Stimulated activated naive CD8-positive, alpha-beta T cell treated with anti-CD3 and anti-CD28 coated beads, Interleukin-15, amount 100 ng/mL, for 72 hours (primary cell): Measurements from ENCODE around the gene SLC29A4.
"Not testable (repeated sequence)": the region's sequence is repeated elsewhere in the genome, so short reads cannot be mapped to it uniquely, and the experiment has no call there.

Source experiments
- ATAC-seq: fragments of 150-1000 bp; cut with Tn5 transposase; 2 replicates; pipeline ENCODE4 v1.10.0; 2021; ENCODE audit warnings: mild to moderate bottlenecking, moderate library complexity
- DNase-seq, 2 donors: peaks; one replicate each; pipeline ENCODE4 v3.0.0; 2021 to 2022
- H3K27ac Mint-ChIP-seq, 2 donors: one replicate each; pipeline ENCODE4 v1.8.0; 2022; ENCODE audit warnings: mild to moderate bottlenecking in 2 of 2, mixed read lengths in 2 of 2, moderate library complexity in 2 of 2
- H3K27me3 Mint-ChIP-seq: one replicate; pipeline ENCODE4 v1.8.0; 2022; ENCODE audit warnings: mixed read lengths
- H3K4me1 Mint-ChIP-seq: one replicate; pipeline ENCODE4 v1.8.0; 2022; ENCODE audit warnings: mild to moderate bottlenecking, mixed read lengths
- H3K4me3 Mint-ChIP-seq, 2 donors: one replicate each; pipeline ENCODE4 v1.8.0; 2022; ENCODE audit warnings: mild to moderate bottlenecking in 2 of 2, mixed read lengths in 2 of 2, moderate library complexity in 1 of 2
- H3K9me3 Mint-ChIP-seq, 2 donors: one replicate each; pipeline ENCODE4 v1.8.0; 2022; ENCODE audit warnings: mixed read lengths in 2 of 2

SLC29A4 gene

DNA sequence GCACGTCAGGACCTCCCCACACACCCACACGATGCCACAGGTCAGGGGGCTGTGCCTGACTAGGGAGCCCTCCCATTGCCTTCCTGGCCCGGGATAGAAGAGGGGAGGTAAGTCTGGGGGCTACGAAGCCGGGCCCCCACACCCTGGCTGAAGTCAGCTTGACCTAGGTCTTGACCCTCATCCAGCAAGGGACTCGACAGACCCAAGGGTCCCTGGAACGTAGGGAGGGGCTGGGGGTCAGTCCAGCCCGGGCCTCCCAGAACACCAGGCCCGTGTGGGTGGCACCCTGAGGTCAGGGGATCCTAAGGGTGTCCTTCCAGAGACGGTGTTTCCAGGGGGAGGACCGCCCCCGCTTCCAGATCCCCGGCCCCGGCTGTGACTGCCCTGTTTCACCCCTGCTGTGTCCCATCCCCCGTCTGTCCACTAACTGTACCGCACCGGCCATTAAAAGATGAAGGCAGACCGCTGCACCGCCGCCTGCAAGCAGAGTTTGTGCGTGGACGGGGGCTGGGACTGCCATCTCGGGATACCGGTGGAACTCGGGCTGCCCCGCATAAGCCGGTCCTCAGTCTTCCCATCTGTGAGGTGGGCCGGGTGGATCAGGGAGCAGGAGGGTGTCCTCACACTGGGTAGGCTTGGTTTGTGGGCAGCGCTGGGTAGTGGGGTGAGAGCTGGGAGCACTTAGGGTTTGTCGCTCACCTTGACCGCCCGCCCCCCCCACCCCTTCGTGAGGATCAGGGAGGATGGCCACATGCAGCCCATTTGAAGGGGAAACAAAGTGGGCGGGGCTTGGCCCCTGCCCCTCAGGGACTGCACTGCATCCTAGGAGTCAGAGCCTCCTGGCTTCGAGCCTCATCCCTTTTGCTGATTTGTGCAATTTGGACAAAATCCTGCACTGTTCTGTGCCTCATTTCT is 21.1 kb downstream of the SLC29A4 start:
- Mint-ChIP-seq H3K9me3 (no peaks in the 10 kb centered on the region), H3K4me1 (no peaks in the 10 kb centered on the region), H3K27me3 (no peaks in the 10 kb centered on the region), H3K4me3 (no peak overlapping the region), H3K27ac (peak overlapping the region in 1 of 2 donors; percentile 14)
- ATAC-seq (no peak), DNase-seq (no peak)

DNA sequence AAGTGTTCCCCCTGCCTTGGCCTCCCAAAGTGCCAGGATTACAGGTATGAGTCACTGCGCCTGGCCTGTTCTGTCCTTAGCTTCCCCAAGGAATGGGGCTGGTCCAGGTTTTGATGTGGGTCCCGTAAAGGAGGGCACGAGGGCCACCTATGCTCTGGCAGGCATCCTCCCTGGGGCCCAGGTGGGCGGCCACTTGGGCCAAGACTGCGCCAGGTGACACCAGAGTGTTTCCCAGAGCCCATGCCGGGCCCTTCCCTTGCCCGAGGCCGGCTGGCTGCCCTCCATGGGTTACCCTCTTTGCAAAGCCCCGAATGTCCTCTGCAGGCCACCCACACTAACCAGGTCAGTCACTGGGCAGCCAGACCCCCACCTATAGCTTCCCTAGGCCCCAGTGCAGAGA is 22.3 kb downstream of the SLC29A4 start:
- H3K4me1 Mint-ChIP-seq, ATAC-seq, H3K27ac Mint-ChIP-seq, H3K27me3 Mint-ChIP-seq, H3K4me3 Mint-ChIP-seq, DNase-seq, H3K9me3 Mint-ChIP-seq: not testable (repeated sequence)

DNA sequence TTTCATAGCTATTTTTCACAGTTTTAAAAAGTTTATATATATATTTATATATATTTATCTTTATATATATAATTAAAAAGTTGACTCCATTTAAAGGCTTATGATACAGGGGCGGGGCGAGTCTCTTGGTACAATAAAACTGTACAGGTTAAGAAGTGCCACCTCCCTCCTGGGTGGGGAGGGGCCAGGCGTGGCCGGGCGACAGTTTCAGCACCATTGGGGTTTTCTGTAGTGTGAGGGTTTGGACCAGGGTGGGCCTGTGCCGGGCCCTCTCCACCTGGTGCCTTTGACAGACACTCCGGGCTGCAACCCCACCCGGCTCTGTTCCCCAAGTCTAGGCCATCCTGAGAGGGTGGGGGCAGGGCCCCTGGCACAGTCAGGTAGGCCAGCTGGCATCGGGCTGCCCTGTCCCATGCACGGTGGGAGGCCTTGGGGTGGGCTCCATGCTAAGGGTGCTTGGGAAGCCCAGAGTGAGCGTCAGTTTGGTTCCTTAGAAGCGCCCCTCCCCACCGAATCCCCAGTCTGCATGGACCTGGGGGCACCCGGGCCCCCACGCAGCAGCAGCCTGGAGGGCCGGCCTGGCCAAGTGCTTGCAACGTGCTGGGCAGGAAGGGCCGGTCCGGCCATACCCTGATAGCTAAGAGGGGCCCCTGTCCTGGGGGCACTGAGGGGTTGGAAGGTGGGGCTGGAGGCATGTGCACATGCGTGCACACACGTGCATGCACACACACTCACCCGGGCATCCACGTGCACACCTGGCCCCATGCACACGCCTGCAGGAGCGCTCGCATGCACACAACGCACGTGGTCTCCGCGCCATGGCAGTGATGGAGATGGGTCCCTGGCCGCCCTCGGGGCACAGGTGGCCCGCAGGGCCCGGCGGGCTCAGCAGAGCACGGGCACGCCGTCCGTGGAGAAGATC is 24.7 kb downstream of the SLC29A4 start:
- ATAC-seq, result peak; percentile 22
- not testable (repeated sequence) for H3K27ac Mint-ChIP-seq, H3K4me1 Mint-ChIP-seq, H3K9me3 Mint-ChIP-seq, H3K27me3 Mint-ChIP-seq, H3K4me3 Mint-ChIP-seq, DNase-seq

DNA sequence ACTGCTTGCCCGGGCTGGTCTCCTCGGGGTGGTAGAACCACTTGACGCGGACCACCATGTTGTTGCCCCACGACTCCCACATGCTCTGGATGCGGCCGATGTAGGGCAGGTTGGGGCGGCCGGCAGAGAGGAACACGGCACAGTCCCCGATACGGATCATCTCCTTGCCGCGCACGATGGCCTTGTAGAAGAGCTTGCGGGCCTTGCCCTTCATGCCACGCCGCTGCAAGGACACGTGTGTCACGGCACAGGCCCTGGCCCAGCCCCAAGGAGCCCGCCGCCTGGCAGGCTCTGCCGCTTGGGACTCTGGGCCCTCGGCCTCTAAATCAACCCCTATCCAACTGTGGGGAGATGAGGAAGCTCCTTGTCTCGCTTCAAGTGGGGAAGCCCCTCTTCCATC is 26.4 kb downstream of the SLC29A4 start:
- no peak for DNase-seq
- no peak for ATAC-seq
- H3K9me3 Mint-ChIP-seq, result no peaks in the 10 kb centered on the region
- H3K27ac Mint-ChIP-seq, result peak overlapping the region in 1 of 2 donors; percentile 42
- H3K4me1 Mint-ChIP-seq, result no peaks in the 10 kb centered on the region
- no peak overlapping the region for H3K4me3 Mint-ChIP-seq
- H3K27me3 Mint-ChIP-seq, result no peaks in the 10 kb centered on the region

DNA sequence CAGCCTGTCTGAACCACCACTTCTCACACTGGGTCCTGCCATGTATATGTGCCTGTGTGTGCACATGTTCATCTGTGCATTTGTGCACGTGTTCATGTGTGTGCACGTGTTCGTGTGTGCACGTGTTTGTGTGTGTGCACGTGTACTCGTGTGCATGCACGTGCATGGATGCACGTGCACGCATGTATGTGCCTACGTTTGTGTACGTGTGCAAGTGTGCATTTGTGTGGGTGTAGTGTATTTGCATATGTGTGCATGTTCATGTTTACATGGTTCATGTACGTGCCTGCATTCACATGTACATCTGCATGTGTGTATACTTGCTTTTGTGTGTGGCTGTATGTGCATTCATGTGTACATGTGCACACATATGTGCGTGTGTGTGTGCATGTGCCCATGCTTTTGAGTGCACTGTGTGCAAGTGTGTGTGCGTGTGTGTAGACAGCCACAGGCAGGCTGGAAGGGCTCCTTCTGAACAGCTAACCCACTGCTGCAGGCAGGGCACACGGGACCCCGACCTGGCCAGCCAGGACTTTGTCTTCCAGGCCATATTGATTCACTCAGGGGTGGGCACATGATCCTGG is 28.2 kb downstream of the SLC29A4 start:
- Mint-ChIP-seq H3K27ac (no peak overlapping the region), H3K4me3 (no peak overlapping the region), H3K9me3 (no peaks in the 10 kb centered on the region), H3K27me3 (no peaks in the 10 kb centered on the region), H3K4me1 (no peaks in the 10 kb centered on the region)
- ATAC-seq (no peak), DNase-seq (no peak)

DNA sequence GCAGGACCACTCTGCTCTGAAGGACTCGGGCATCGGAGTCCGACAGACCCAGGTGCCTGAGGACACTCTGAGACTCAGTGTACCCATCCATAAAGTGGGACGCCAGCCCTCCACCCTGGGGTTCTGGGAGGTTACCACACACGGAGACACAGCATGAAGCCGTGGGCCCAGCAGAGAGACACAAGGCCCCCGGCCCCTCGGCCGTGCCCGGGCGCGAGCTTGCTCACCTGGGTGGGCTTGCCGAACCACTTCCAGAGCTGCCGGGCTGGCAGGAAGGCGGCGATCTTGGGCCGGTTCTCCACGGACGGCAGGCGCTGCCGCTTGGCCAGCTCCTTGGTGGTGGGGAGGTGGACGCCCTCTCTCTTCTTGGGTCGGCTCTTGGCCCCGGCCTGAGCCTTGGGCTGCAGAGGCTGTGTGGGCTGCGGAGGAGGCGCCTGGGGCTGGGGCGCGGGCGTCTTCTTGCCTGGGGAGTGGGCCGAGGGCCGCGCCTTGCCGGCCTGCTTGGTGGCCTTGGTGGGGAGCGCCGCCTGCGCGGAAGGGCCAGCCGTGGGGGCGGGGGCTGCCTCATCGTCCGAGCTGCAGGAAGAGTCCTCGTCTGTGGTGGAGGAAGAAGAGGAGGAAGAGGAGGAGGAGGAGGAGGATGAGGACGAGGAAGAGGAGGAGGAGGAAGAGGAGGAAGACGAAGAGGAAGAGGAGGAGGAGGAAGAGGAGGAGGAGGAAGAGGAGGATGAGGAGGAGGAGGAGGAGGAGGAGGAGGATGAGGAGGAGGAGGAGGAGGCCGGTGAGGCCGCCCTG is 29.7 kb downstream of the SLC29A4 start:
- not testable (repeated sequence) for H3K9me3 Mint-ChIP-seq, H3K27ac Mint-ChIP-seq, H3K27me3 Mint-ChIP-seq, H3K4me3 Mint-ChIP-seq, DNase-seq, H3K4me1 Mint-ChIP-seq
- peak; percentile 3 for ATAC-seq

DNA sequence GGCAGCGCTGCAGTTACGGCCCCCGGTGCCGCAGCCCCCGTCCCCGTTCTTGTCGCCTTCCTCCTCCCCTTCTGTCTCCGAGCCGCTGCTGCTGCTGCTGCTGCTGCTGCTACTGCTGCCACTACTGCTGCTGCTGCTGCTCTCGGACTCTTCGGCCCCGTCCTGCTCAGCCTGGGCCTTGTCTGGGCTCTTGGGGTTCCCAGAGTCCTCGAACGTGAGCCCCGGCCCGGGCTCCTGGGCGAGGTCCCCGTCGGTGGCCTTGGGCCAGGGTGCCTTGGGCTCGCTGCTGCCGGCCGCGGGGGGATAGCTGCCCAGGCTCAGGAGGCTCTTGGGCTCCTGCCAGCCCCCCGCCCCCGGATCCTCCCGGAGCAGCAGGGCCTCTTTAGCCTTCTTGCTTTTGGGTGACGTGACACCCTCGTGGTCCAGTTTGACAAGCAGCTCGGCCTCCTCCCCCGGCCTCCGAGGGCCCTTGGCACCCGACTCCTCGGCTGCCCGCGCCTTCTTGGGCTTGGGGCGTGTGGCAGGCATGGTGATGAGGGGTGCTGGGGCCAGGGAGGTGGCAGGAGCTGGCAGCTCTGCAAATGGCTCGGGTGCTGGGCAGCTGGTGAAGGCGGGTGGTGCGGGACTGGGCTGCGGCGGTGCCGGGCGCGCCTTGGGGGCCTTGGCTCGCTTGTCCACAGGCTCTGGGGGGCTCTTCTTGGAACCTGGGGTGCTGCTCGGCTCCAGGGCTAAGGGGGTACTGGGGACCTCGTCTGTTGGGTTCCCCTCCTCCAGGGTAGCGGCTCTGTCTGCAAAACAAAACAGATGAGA is 30.5 kb downstream of the SLC29A4 start:
- not testable (repeated sequence) for H3K9me3 Mint-ChIP-seq, H3K4me3 Mint-ChIP-seq, H3K27me3 Mint-ChIP-seq, H3K27ac Mint-ChIP-seq, DNase-seq, H3K4me1 Mint-ChIP-seq, ATAC-seq

DNA sequence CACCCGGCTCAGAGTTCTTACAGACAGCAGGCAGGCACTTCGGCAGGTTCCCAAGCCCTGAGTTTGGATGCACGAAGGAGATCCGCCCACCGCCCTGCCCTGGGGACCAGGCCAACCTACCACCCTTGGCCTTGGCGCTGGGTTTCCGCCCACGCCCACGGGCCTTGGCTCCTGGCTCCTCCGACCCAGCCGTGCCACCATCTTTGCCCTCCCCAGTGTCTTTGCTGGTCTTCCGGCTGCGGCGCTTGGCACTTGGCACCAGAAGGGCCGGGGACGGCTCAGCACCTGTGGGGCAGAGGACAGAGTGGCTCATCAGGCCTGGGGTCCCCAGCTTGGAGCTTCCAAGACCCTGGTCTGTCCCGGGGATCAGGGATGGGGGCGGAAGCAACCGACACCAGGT is 32.1 kb downstream of the SLC29A4 start:
- Mint-ChIP-seq H3K9me3 (peaks cover 10 to 19% of the 10 kb centered on the region in 2 donors), H3K27me3 (no peaks in the 10 kb centered on the region), H3K4me3 (no peak overlapping the region), H3K27ac (no peak overlapping the region), H3K4me1 (no peaks in the 10 kb centered on the region)
- ATAC-seq (no peak), DNase-seq (no peak)

DNA sequence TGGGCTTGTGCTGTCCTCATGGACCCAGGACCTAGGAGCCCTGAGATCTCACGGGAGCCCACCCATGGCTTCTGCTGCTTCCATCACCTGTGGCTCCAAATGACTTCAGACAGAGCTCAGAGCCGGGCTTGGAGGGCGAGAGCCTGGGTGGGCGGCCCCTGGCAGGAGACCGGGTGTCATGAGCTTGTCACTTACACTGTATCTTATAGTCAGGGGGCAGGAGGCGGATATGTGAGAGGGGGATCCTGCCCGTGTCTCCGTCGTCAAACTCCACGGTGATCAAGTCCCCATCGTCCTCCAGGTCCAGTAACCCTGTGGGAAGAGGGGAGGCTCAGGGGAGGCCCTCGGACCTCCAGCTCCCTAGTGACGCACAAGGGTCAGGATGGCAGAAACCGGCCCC is 33.0 kb downstream of the SLC29A4 start:
- H3K27ac Mint-ChIP-seq, result no peak overlapping the region
- no peaks in the 10 kb centered on the region for H3K4me1 Mint-ChIP-seq
- H3K4me3 Mint-ChIP-seq, result no peak overlapping the region
- no peaks in the 10 kb centered on the region for H3K27me3 Mint-ChIP-seq
- peaks cover 10 to 22% of the 10 kb centered on the region in 2 donors for H3K9me3 Mint-ChIP-seq
- ATAC-seq (no peak), DNase-seq (no peak)

DNA sequence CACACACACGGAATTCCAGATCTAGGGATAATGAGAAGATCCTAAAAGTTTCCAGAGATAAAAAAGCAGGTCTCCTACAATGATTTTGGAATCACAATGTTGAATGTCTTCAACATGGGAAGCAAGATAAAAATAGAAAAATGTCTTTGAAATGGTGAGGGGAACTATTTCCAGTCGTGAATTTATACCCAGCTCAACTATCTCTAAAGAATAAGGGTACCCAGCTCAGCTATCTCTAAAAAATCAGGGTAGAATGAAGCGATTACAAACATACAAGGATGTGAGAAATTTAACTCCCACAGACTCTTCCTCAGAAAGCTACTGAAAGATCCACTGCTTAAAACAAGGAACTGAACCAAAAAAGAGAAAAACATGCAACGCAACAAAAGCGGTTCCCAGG is 35.9 kb downstream of the SLC29A4 start:
- not testable (repeated sequence) for H3K4me1 Mint-ChIP-seq, ATAC-seq, H3K27ac Mint-ChIP-seq, H3K4me3 Mint-ChIP-seq, H3K27me3 Mint-ChIP-seq, DNase-seq
- H3K9me3 Mint-ChIP-seq, result peaks cover 10 to 22% of the 10 kb centered on the region in 2 donors

DNA sequence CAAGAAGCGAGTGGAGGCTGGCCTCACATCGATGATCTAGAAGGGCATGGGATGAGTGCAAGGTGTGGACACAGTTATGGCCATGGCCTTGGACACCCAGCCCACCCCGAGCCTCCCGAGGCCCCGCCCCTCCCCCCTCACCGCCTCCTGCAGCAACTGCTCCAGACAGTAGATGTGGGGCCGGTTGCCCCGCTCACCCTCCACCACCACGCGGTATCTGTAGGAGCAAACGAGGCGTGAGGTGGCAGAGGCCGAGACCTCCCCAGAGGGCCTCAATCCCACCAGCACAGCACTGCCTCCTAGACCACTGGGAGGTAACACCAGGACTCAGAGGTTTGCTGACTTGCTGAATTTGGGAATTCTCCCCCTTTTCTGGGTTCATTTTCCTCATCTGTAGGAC is 37.6 kb downstream of the SLC29A4 start:
- ATAC-seq (peak; percentile 26), DNase-seq (no peak)
- Mint-ChIP-seq H3K9me3 (peaks cover 10 to 22% of the 10 kb centered on the region in 2 donors), H3K4me3 (no peak overlapping the region), H3K27ac (peak overlapping the region in 1 of 2 donors; percentile 63), H3K4me1 (no peaks in the 10 kb centered on the region), H3K27me3 (no peaks in the 10 kb centered on the region)

DNA sequence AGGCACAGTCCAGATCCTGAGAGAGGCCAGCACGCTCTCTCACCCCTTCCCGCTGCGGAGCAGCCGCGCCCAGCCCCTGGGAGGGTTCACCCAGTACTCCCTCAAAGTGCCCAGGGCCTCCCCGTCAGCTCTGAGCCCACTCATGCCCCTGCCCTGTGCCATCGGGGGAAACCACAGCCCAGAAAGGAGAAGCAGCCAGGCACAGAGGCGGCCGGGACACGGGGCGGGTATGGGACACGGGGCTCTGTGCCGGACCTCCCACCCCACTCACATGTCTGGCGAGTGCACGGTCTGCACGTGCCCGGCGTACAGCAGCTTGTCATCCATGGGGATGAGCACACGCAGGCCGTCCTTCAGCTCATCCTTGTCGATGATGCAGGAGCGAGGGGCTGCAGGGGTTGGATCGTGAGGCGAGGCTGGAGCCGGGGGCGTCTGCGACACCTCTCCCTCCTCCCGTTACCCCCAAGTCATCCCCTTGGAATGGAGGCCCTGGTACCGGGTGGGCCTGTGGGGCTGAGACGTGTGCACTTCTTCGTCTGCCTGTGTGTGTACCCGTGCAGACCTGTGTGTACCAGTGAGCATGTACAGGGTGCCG is 38.2 kb downstream of the SLC29A4 start:
- H3K4me3 Mint-ChIP-seq, result no peak overlapping the region
- ATAC-seq (peak; percentile 29), DNase-seq (no peak)
- no peaks in the 10 kb centered on the region for H3K27me3 Mint-ChIP-seq
- H3K27ac Mint-ChIP-seq, result no peak overlapping the region
- H3K4me1 Mint-ChIP-seq, result no peaks in the 10 kb centered on the region
- peaks cover 10 to 22% of the 10 kb centered on the region in 2 donors for H3K9me3 Mint-ChIP-seq

DNA sequence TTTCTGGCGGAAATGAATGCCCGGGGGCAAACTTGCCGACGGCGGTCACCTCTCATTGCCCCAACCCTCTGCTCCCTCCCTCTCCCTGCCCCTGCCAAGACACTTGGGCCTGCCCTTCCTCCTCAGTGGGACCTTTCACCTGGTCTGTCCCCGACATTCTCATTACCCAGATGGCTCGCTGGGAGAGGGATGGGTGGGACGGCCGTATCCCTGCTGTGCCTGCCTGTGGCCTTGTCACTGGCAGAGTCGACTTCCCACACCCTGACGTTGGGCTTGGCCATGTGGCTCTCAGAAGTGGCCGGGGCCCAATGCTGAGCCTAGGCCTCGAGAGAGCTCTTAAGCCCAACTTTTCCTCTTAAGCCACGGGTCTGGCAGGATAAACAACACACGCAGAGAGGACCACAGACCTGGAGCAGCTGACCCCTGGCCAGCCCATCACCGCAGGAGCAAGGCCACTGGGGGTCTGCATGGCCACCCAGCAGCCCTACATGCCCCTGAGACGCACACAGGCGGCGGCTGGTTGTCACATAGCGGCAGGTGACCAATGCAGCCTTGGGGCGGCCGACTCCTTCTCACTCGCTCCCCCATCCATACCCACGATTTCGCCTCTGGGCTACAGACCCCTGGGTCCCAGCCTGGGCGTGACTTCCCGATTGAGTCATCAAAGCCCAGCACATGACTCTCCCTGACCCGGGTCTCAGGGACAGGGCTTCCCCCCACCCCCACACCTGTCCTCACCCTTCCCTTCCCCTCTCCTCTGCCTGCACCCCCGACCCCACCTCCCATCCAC is 40.1 kb downstream of the SLC29A4 start:
- Mint-ChIP-seq H3K4me3 (no peak overlapping the region), H3K27me3 (no peaks in the 10 kb centered on the region), H3K9me3 (peaks cover 10 to 22% of the 10 kb centered on the region in 2 donors), H3K27ac (peak overlapping the region in 1 of 2 donors; percentile 95), H3K4me1 (no peaks in the 10 kb centered on the region)
- DNase-seq (no peak), ATAC-seq (no peak)
